Neural crest cell (in vitro differentiated cells): Measurements from ENCODE around the gene NCAPD3. TPM values are rescaled to one million over a fixed set of nuclear protein-coding genes. Genes with fewer than 3 reads are reported as not detected.
A peak's percentile ranks its signal among the peaks of the same experiment; 100 is the strongest.

ENCODE experiments used
- DNase-seq: peaks from one replicate; pipeline ENCODE4 v3.0.0; 2021; ENCODE audit warnings: low read depth, mixed read lengths, low spot score
- H3K27ac Mint-ChIP-seq: one replicate; pipeline ENCODE4 v1.8.0; 2021; ENCODE audit warnings: mild to moderate bottlenecking, mixed read lengths; ENCODE audit not compliant: unreplicated experiment
- H3K27me3 Mint-ChIP-seq: 2 replicates; pipeline ENCODE4 v1.8.0; 2021; ENCODE audit warnings: low read depth, mild to moderate bottlenecking, mixed read lengths
- H3K36me3 Mint-ChIP-seq: 2 replicates; pipeline ENCODE4 v1.8.0; 2021; ENCODE audit warnings: low read depth, mild to moderate bottlenecking, mixed read lengths
- H3K4me1 Mint-ChIP-seq: 2 replicates; pipeline ENCODE4 v1.8.0; 2021; ENCODE audit warnings: mixed read lengths
- H3K4me3 Mint-ChIP-seq: one replicate; pipeline ENCODE4 v1.8.0; 2021; ENCODE audit warnings: mild to moderate bottlenecking, mixed read lengths
- H3K9me3 Mint-ChIP-seq: 2 replicates; pipeline ENCODE4 v1.8.0; 2021; ENCODE audit warnings: mixed read lengths
- CTCF ChIP-seq: fragments of 200-600 bp; sonication (generic); conservative IDR thresholded peaks from 2 replicates; pipeline ENCODE4 v1.5.0; 2021; ENCODE audit warnings: antibody characterized with exemption, mild to moderate bottlenecking
- total RNA-seq: library from RNA; stranded (reverse); gene quantifications from 2 replicates; pipeline ENCODE4 v1.2.1, GENCODE V29; 2021

NCAPD3 gene
- total RNA-seq, 1 donor from 2014 or later: 53.8 TPM

- Mint-ChIP-seq H3K4me1 (no peaks in the 10 kb centered on the region), H3K27ac (no peak overlapping the region), H3K9me3 (peaks cover 4% of the 10 kb centered on the region), H3K4me3 (no peak overlapping the region), H3K27me3 (peaks cover 2% of the 10 kb centered on the region), H3K36me3 (peaks cover 57% of the 10 kb centered on the region)
- no peak for TF ChIP-seq CTCF
- DNase-seq: no peak
Observed at GRCh38 chr11:134157451-134157850, 66.3 kb downstream of the NCAPD3 start.

DNA sequence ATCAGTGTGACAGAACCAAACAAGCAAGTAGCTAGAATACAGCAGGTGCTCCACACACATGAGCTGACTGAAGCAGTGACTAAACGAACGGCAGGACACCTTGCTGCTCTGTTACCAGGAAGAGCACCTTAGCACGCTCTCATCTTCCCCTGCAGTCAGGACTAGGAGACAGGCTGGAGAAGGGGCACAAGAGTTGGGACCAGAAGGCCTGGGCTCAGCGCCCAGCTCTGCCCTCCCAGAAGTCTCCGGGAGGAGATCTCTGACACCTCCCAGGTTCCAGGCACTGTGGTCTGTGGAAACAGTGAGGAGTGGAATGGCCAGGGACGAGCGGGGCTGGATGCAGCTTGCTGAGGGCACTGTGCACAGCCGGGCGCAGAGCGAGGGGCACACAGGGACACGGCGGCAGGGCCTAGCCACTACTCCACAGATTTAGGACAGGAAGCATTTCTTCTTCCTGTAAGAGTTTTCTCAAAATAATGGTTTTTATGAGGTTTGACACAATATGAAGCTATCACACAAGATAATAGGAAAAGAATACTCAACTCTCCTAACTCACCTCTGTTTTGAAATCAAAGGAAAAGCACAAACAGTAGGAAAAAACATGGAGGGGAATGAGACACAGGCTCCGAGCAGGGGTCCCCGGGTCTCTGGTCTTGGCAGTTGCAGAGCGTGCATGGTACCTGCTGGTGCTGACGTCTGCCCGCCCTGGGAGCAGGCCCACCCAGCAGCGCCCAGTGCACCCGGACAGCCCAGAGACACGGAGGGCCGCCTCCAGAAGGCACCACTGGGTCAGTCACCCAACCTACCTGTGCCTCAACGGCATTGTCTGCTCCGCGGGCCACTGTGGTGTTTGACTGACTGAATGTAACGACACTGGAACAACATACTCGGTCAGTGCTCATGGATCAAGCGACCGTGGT lies 67.6 kb downstream of the NCAPD3 start:
- Mint-ChIP-seq H3K36me3 (peaks cover 46% of the 10 kb centered on the region), H3K27ac (no peak overlapping the region), H3K4me1 (no peaks in the 10 kb centered on the region), H3K9me3 (no peaks in the 10 kb centered on the region), H3K27me3 (no peaks in the 10 kb centered on the region), H3K4me3 (peak overlapping the region; percentile 61)
- no peak for DNase-seq
- no peak for TF ChIP-seq CTCF

DNA sequence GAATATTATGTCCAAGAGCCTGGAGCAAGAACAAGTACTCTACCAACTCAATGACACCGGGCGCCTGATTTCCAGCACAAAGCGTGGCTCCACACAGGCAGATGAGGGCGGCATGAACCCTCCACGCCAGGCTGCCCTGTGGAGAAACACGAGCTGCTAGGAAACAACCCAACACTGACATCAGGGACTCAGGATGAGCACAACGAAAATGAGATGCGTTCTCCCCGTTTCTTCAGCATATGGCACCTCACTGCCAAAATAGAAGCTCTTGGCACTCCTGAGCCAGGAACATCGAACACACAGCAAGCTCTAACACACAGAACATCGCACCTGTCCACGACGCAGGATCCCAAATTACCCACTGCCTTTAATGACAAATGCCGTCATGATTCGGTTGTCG lies 68.3 kb downstream of the NCAPD3 start:
- Mint-ChIP-seq H3K4me3 (peak overlapping the region; percentile 61), H3K4me1 (no peaks in the 10 kb centered on the region), H3K9me3 (no peaks in the 10 kb centered on the region), H3K36me3 (peaks cover 43% of the 10 kb centered on the region), H3K27ac (no peak overlapping the region), H3K27me3 (no peaks in the 10 kb centered on the region)
- no peak for TF ChIP-seq CTCF
- DNase-seq: no peak

- H3K4me1 Mint-ChIP-seq: no peaks in the 10 kb centered on the region
- H3K4me3 Mint-ChIP-seq: no peak overlapping the region
- no peaks in the 10 kb centered on the region for H3K9me3 Mint-ChIP-seq
- no peak overlapping the region for H3K27ac Mint-ChIP-seq
- DNase-seq: no peak
- TF ChIP-seq CTCF: no peak
- peaks cover 33% of the 10 kb centered on the region for H3K36me3 Mint-ChIP-seq
- H3K27me3 Mint-ChIP-seq: no peaks in the 10 kb centered on the region
Observed at GRCh38 chr11:134154441-134154840, 69.3 kb downstream of the NCAPD3 start.

GRCh38 chr11:134153147-134153905 lies 70.4 kb downstream of the NCAPD3 start:
- Mint-ChIP-seq H3K4me1 (no peaks in the 10 kb centered on the region), H3K27me3 (no peaks in the 10 kb centered on the region), H3K4me3 (no peak overlapping the region), H3K9me3 (no peaks in the 10 kb centered on the region), H3K27ac (no peak overlapping the region), H3K36me3 (peaks cover 23% of the 10 kb centered on the region)
- DNase-seq: no peak
- no peak for TF ChIP-seq CTCF
